OCI-LY1 (cell line): Measurements from ENCODE around the gene NSUN2.

Experiments used
- H2AFZ ChIP-seq: fragments of 200-600 bp; sonication (generic), shearing (Covaris generic); 2 replicates; pipeline ENCODE4 v1.6.0; 2014; ENCODE audit warnings: antibody characterized with exemption, mild to moderate bottlenecking, low read length
- H3F3A ChIP-seq: fragments of 200-600 bp; sonication (generic), shearing (Covaris generic); 2 replicates; pipeline ENCODE4 v1.6.0; 2014; ENCODE audit warnings: mild to moderate bottlenecking, antibody characterized with exemption, low read length, moderate library complexity; ENCODE audit not compliant: insufficient read depth
- H3K27ac ChIP-seq: fragments of 200-600 bp; sonication (generic); 2 replicates; pipeline ENCODE4 v1.5.1; 2014; ENCODE audit warnings: low read length, mixed run types, mild to moderate bottlenecking, low read depth; ENCODE audit not compliant: poor library complexity, severe bottlenecking
- H3K27me3 ChIP-seq: fragments of 200-600 bp; sonication (generic); 2 replicates; pipeline ENCODE4 v1.6.0; 2014; ENCODE audit warnings: antibody characterized with exemption, mild to moderate bottlenecking, low read length, moderate library complexity; ENCODE audit not compliant: insufficient read depth
- H3K36me3 ChIP-seq: fragments of 200-600 bp; sonication (generic); 2 replicates; pipeline ENCODE4 v1.6.1; 2014; ENCODE audit warnings: mild to moderate bottlenecking, antibody characterized with exemption, low read length, moderate library complexity, mixed read lengths; ENCODE audit not compliant: insufficient read depth
- H3K4me1 ChIP-seq: fragments of 200-600 bp; sonication (generic); 2 replicates; pipeline ENCODE4 v1.5.1; 2014; ENCODE audit warnings: mild to moderate bottlenecking, low read length, moderate library complexity; ENCODE audit not compliant: insufficient read depth, severe bottlenecking
- H3K4me2 ChIP-seq: fragments of 200-600 bp; sonication (generic), shearing (Covaris generic); 2 replicates; pipeline ENCODE4 v1.6.1; 2014; ENCODE audit warnings: low read length
- H3K4me3 ChIP-seq: fragments of 200-600 bp; sonication (generic); 2 replicates; pipeline ENCODE4 v1.5.1; 2014; ENCODE audit warnings: low read length, low read depth, mild to moderate bottlenecking, mixed read lengths; ENCODE audit not compliant: poor library complexity, severe bottlenecking
- H3K79me2 ChIP-seq: fragments of 200-600 bp; shearing (Covaris generic); 2 replicates; pipeline ENCODE4 v1.6.1; 2016; ENCODE audit warnings: mixed run types, low read length, mixed read lengths; ENCODE audit not compliant: insufficient read depth
- H3K9ac ChIP-seq: fragments of 200-600 bp; sonication (generic), shearing (Covaris generic); 2 replicates; pipeline ENCODE4 v1.6.1; 2014; ENCODE audit warnings: mild to moderate bottlenecking, low read length, mixed read lengths
- H3K9me2 ChIP-seq: fragments of 200-600 bp; sonication (generic), shearing (Covaris generic); 2 replicates; pipeline ENCODE4 v1.6.1; 2014; ENCODE audit warnings: low read depth, mild to moderate bottlenecking, low read length, mixed read lengths
- H3K9me3 ChIP-seq: fragments of 200-600 bp; shearing (Covaris generic); 2 replicates; pipeline ENCODE4 v1.6.1; 2014; ENCODE audit warnings: low read length, mixed read lengths
- H4K20me1 ChIP-seq: fragments of 200-600 bp; sonication (generic), shearing (Covaris generic); 2 replicates; pipeline ENCODE4 v1.6.0; 2016; ENCODE audit warnings: mild to moderate bottlenecking, low read length; ENCODE audit not compliant: insufficient read depth
- CTCF ChIP-seq: fragments of 200-600 bp; sonication (generic), shearing (Covaris generic); IDR thresholded peaks from 2 replicates; pipeline ENCODE4 v1.5.1; 2017; ENCODE audit warnings: mild to moderate bottlenecking, antibody characterized with exemption, low read length, moderate library complexity, mixed read lengths
- EZH2 ChIP-seq: fragments of 200-600 bp; sonication (generic), shearing (Covaris generic); IDR thresholded peaks from 2 replicates; pipeline ENCODE4 v1.8.0; 2017; ENCODE audit warnings: borderline replicate concordance, mixed run types, mild to moderate bottlenecking, antibody characterized with exemption, low read length, moderate library complexity, mixed read lengths

NSUN2 gene

GRCh38 chr5:6581559-6582426 is 51.1 kb downstream of the NSUN2 start:
- H3K4me3 ChIP-seq: no peak overlapping the region
- H3K79me2 ChIP-seq: no peaks in the 10 kb centered on the region
- TF ChIP-seq CTCF (no peak), EZH2 (no peak)
- H3K27me3 ChIP-seq: peaks cover 19% of the 10 kb centered on the region; the same call in 1 of the 2 replicates
- H3K9ac ChIP-seq: no peak overlapping the region
- H3K36me3 ChIP-seq: no peaks in the 10 kb centered on the region
- no peaks in the 10 kb centered on the region for H3K4me1 ChIP-seq
- H3K27ac ChIP-seq: no peak overlapping the region
- no peaks in the 10 kb centered on the region for H3K9me3 ChIP-seq
- H3K4me2 ChIP-seq: no peak overlapping the region
- no peaks in the 10 kb centered on the region for H3K9me2 ChIP-seq
- no peak overlapping the region for H2AFZ ChIP-seq
- H4K20me1 ChIP-seq: no peaks in the 10 kb centered on the region
- no peaks in the 10 kb centered on the region for H3F3A ChIP-seq

GRCh38 chr5:6581090-6581489 is 51.8 kb downstream of the NSUN2 start:
- Histone ChIP-seq H4K20me1 (no peaks in the 10 kb centered on the region), H3K27me3 (peaks cover 19% of the 10 kb centered on the region; the same call in 1 of the 2 replicates)

GRCh38 chr5:6579535-6579934 is 53.3 kb downstream of the NSUN2 start:
- no peaks in the 10 kb centered on the region for H4K20me1 ChIP-seq

More at GRCh38 chr5:6581090-6581489, 51.8 kb downstream of the NSUN2 start:
- no peak for TF ChIP-seq EZH2
- no peak for TF ChIP-seq CTCF
- Histone ChIP-seq H3K4me3 (no peak overlapping the region), H3K27ac (no peak overlapping the region), H3F3A (no peaks in the 10 kb centered on the region), H3K79me2 (no peaks in the 10 kb centered on the region), H3K9me3 (no peaks in the 10 kb centered on the region), H3K9me2 (no peaks in the 10 kb centered on the region), H2AFZ (no peak overlapping the region), H3K9ac (no peak overlapping the region), H3K36me3 (no peaks in the 10 kb centered on the region), H3K4me1 (no peaks in the 10 kb centered on the region), H3K4me2 (no peak overlapping the region)

More at GRCh38 chr5:6579535-6579934, 53.3 kb downstream of the NSUN2 start:
- Histone ChIP-seq H3K27ac (no peak overlapping the region), H3K9me2 (no peaks in the 10 kb centered on the region), H3K4me1 (no peaks in the 10 kb centered on the region), H3K4me3 (no peak overlapping the region), H3K9ac (no peak overlapping the region), H3F3A (no peaks in the 10 kb centered on the region), H3K9me3 (no peaks in the 10 kb centered on the region), H3K27me3 (peaks cover 19% of the 10 kb centered on the region; the same call in 1 of the 2 replicates), H3K4me2 (no peak overlapping the region), H2AFZ (no peak overlapping the region), H3K79me2 (no peaks in the 10 kb centered on the region), H3K36me3 (no peaks in the 10 kb centered on the region)
- no peak for TF ChIP-seq CTCF
- TF ChIP-seq EZH2: no peak
